SK-N-SH (cell line): ENCODE data around the gene CCDC57. TPM values are rescaled to one million over a fixed set of nuclear protein-coding genes. Genes with fewer than 3 reads are reported as not detected.

Experiments used
- CTCF ChIA-PET: fragments of 300-600, 350-600 bp; formaldehyde crosslinking; extraction: SDS; loops from one replicate; lab custom pipeline; 2021; lab: Yijun Ruan, JAX
- POLR2A ChIA-PET: fragments of 350-600 bp; sonication (Branson Sonifier 250); formaldehyde crosslinking; extraction: SDS; loops from one replicate; lab custom pipeline; 2020; ENCODE audit warnings: antibody characterized with exemption, inconsistent platforms; lab: Yijun Ruan, JAX
- DNase-seq: peaks from one replicate; pipeline ENCODE4 v3.0.0; 2012
- H2AFZ ChIP-seq: fragments of 200-600 bp; sonication (generic); 2 replicates; pipeline ENCODE4 v1.8.1; 2016; ENCODE audit warnings: antibody characterized with exemption, mild to moderate bottlenecking, low read depth
- H3F3A ChIP-seq: fragments of 200-600 bp; sonication (generic); replicated peaks from 2 replicates; pipeline ENCODE3; 2016; ENCODE audit warnings: antibody characterized with exemption, mild to moderate bottlenecking; ENCODE audit not compliant: insufficient read depth
- H3K27ac ChIP-seq, 2 experiments: fragments of 200-500 bp in 1 of 2; fragments of 200-600 bp in 1 of 2; sonication (Bioruptor generic) in 1 of 2; sonication (generic), shearing (Covaris generic) in 1 of 2; 2 replicates each; pipeline versions ENCODE4 v1.5.1 to v1.6.1; 2014 to 2016; ENCODE audit warnings: low read depth in 2 of 2, inconsistent platforms in 1 of 2, low read length in 1 of 2, mild to moderate bottlenecking in 1 of 2, mixed read lengths in 1 of 2
- H3K27me3 ChIP-seq: fragments of 200-600 bp; sonication (generic), shearing (Covaris generic); 2 replicates; pipeline ENCODE4 v1.6.1; 2016; ENCODE audit warnings: mixed run types; ENCODE audit not compliant: insufficient read depth
- H3K36me3 ChIP-seq, 2 experiments: fragments of 200-500 bp in 1 of 2; fragments of 200-600 bp in 1 of 2; sonication (Bioruptor generic) in 1 of 2; sonication (generic) in 1 of 2; replicated peaks in 1 of 2; 2 replicates each; pipeline versions ENCODE3 to v1.5.1; 2014 to 2016; ENCODE audit warnings: low read length in 1 of 2, mild to moderate bottlenecking in 1 of 2; ENCODE audit not compliant: insufficient read depth in 2 of 2, control insufficient read depth in 1 of 2
- H3K4me1 ChIP-seq, 2 experiments: fragments of 200-500 bp in 1 of 2; fragments of 200-600 bp in 1 of 2; sonication (Bioruptor generic) in 1 of 2; sonication (generic), shearing (Covaris generic) in 1 of 2; 2 replicates each; pipeline versions ENCODE4 v1.5.1 to v1.6.1; 2014 to 2016; ENCODE audit warnings: low read depth in 1 of 2, low read length in 1 of 2, mixed run types in 1 of 2; ENCODE audit not compliant: insufficient read depth in 2 of 2, control insufficient read depth in 1 of 2
- H3K4me2 ChIP-seq: fragments of 200-600 bp; sonication (generic), shearing (Covaris generic); 2 replicates; pipeline ENCODE4 v1.6.1; 2017; ENCODE audit warnings: mixed run types
- H3K4me3 ChIP-seq, 2 experiments: fragments of 200-500 bp in 1 of 2; fragments of 200-600 bp in 1 of 2; sonication (Bioruptor generic) in 1 of 2; sonication (generic), shearing (Covaris generic) in 1 of 2; 2 replicates each; pipeline versions ENCODE4 v1.5.1 to v1.8.1; 2014 to 2016; ENCODE audit warnings: low read depth in 2 of 2, inconsistent platforms in 1 of 2, low read length in 1 of 2, mild to moderate bottlenecking in 1 of 2, mixed read lengths in 1 of 2, moderate library complexity in 1 of 2
- H3K79me2 ChIP-seq: fragments of 200-600 bp; sonication (generic); 2 replicates; pipeline ENCODE4 v1.8.1; 2017; ENCODE audit warnings: mild to moderate bottlenecking; ENCODE audit not compliant: insufficient read depth
- H3K9ac ChIP-seq: fragments of 200-600 bp; sonication (generic); 2 replicates; pipeline ENCODE4 v1.6.1; 2017; ENCODE audit warnings: mixed run types
- H3K9me2 ChIP-seq: fragments of 200-600 bp; sonication (generic); 2 replicates; pipeline ENCODE4 v1.6.1; 2017; ENCODE audit warnings: mixed run types
- H3K9me3 ChIP-seq: fragments of 200-600 bp; sonication (generic); 2 replicates; pipeline ENCODE4 v1.6.1; 2017; ENCODE audit warnings: mixed run types, mild to moderate bottlenecking, moderate library complexity
- H4K20me1 ChIP-seq: fragments of 200-600 bp; sonication (generic); 2 replicates; pipeline ENCODE4 v1.6.1; 2017; ENCODE audit warnings: mild to moderate bottlenecking, mixed run types; ENCODE audit not compliant: insufficient read depth
- CTCF ChIP-seq: fragments of 200-600 bp; sonication (generic); IDR thresholded peaks from 2 replicates; pipeline ENCODE4 v1.6.1; 2017; ENCODE audit warnings: antibody characterized with exemption, mild to moderate bottlenecking, moderate library complexity
- EP300 ChIP-seq, 2 experiments: IDR thresholded peaks; 2 replicates each; pipeline versions ENCODE4 v1.4.0 to v1.6.1; 2012; ENCODE audit warnings: borderline replicate concordance in 1 of 2, low read depth in 1 of 2, low read length in 1 of 2
- FOXJ3 ChIP-seq: sonication (generic); formaldehyde crosslinking; IDR thresholded peaks from 2 replicates; pipeline ENCODE4 v1.5.1; 2020; ENCODE audit warnings: mild to moderate bottlenecking, missing genetic modification reagents
- MXI1 ChIP-seq: IDR thresholded peaks from 2 replicates; pipeline ENCODE4 v1.6.1; 2012; ENCODE audit warnings: mild to moderate bottlenecking, low read depth, low read length, improper control_type of control experiment
- NFIC ChIP-seq: IDR thresholded peaks from 2 replicates; pipeline ENCODE4 v1.4.0; 2012; ENCODE audit warnings: borderline replicate concordance
- POLR2AphosphoS5 ChIP-seq: IDR thresholded peaks from 2 replicates; pipeline ENCODE4 v1.6.1; 2012; ENCODE audit warnings: low read depth, low read length
- RAD21 ChIP-seq: IDR thresholded peaks from 2 replicates; pipeline ENCODE4 v1.6.1; 2012; ENCODE audit warnings: mild to moderate bottlenecking, low read length
- RFX5 ChIP-seq: IDR thresholded peaks from 2 replicates; pipeline ENCODE4 v1.6.1; 2012; ENCODE audit warnings: mild to moderate bottlenecking, improper control_type of control experiment, low read length
- SIN3A ChIP-seq: IDR thresholded peaks from 2 replicates; pipeline ENCODE4 v1.6.1; 2012; ENCODE audit warnings: low read depth, mild to moderate bottlenecking, low read length, moderate library complexity, borderline replicate concordance
- TAF1 ChIP-seq: IDR thresholded peaks from 2 replicates; pipeline ENCODE4 v1.6.1; 2012; ENCODE audit warnings: low read depth, mild to moderate bottlenecking, low read length, moderate library complexity, borderline replicate concordance
- YY1 ChIP-seq: IDR thresholded peaks from 2 replicates; pipeline ENCODE4 v1.4.0; 2012; ENCODE audit warnings: low read depth, mild to moderate bottlenecking
- WGBS: methylation state at CpG from one replicate; pipeline ENCODE4 v1.1.6; 2017; ENCODE audit warnings: low lambda C conversion rate; 5-methylcytosine and 5-hydroxymethylcytosine counted together
- polyA plus RNA-seq, 3 experiments: library from polyadenylated mRNA; depleted of rRNA; stranded (reverse); fragments of >200 nt; gene quantifications; 2 replicates each; pipeline ENCODE4 v1.2.3, GENCODE V29; 2012

CCDC57 gene
- polyA plus RNA-seq, 1 of the 3 experiments (the other 2 are of a cell fraction), result 68.6 TPM

- WGBS, result 90% methylated on average over 22 of the region's 22 CpGs
- CTCF ChIA-PET, result interaction anchor here (0.7 to 8.7 kb wide), 19 partner anchors 8 to 1296 kb away, joined by 3 to 174 read pairs (median 6); partner anchors contain the start of genes CENPX, DCXR, FASN and LRRC45
- H2AFZ ChIP-seq, result no peak overlapping the region
- no peaks in the 10 kb centered on the region for H3K4me1 ChIP-seq
- H4K20me1 ChIP-seq, result no peaks in the 10 kb centered on the region
- H3K36me3 ChIP-seq, result peaks cover 5 to 35% of the 10 kb centered on the region in 2 experiments
- no peak overlapping the region for H3K4me2 ChIP-seq
- H3K9me3 ChIP-seq, result no peaks in the 10 kb centered on the region
- H3F3A ChIP-seq, result peaks cover 13% of the 10 kb centered on the region
- no peaks in the 10 kb centered on the region for H3K79me2 ChIP-seq
- H3K9me2 ChIP-seq, result no peaks in the 10 kb centered on the region
- POLR2A ChIA-PET, result interaction anchor here (1.3 kb wide), 1 partner anchor 47 kb away, joined by 3 read pairs; no protein-coding TSS in a partner anchor
- TF ChIP-seq CTCF, result no peak
- no peak for TF ChIP-seq TAF1
- no peak for TF ChIP-seq NFIC
- TF ChIP-seq RFX5, result no peak
- TF ChIP-seq EP300 (IDR thresholded peaks at IDR 0.05; ENCODE audit: borderline replicate concordance in 1 of 2, low read depth in 1 of 2, low read length in 1 of 2), result no peak
- H3K9ac ChIP-seq, result no peak overlapping the region
- no peak overlapping the region for H3K27ac ChIP-seq
- no peak overlapping the region for H3K4me3 ChIP-seq
- no peak for DNase-seq
- no peaks in the 10 kb centered on the region for H3K27me3 ChIP-seq
Measured at GRCh38 chr17:82152556-82153294, 59.9 kb downstream of the CCDC57 start.

- ChIA-PET POLR2A (interaction anchor here (1.0 to 1.3 kb wide), 2 partner anchors 46 to 122 kb away, joined by 3 read pairs; no protein-coding TSS in a partner anchor), CTCF (interaction anchor here (1.0 to 8.7 kb wide), 9 partner anchors 29 to 192 kb away, joined by 3 to 174 read pairs (median 6); partner anchors contain the start of genes DCXR and RAC3)
- Histone ChIP-seq H3K27me3 (no peaks in the 10 kb centered on the region), H3K4me1 (no peaks in the 10 kb centered on the region), H3K27ac (no peak overlapping the region), H2AFZ (no peak overlapping the region), H3K9me3 (no peaks in the 10 kb centered on the region), H3K9ac (no peak overlapping the region), H3F3A (peaks cover 13% of the 10 kb centered on the region), H3K9me2 (no peaks in the 10 kb centered on the region), H3K36me3 (peaks cover 5 to 29% of the 10 kb centered on the region in 2 experiments), H4K20me1 (no peaks in the 10 kb centered on the region), H3K4me2 (no peak overlapping the region), H3K79me2 (no peaks in the 10 kb centered on the region), H3K4me3 (no peak overlapping the region)
- 94% methylated on average over 5 of the region's 5 CpGs for WGBS
- peak; percentile 28 for DNase-seq
- TF ChIP-seq SIN3A, result no peak
- no peak for TF ChIP-seq RAD21
- TF ChIP-seq MXI1, result no peak
- no peak for TF ChIP-seq FOXJ3 (CRISPR knock-in tag)
- TF ChIP-seq TAF1, result no peak
- TF ChIP-seq YY1, result no peak
- no peak for TF ChIP-seq POLR2AphosphoS5
Measured at GRCh38 chr17:82152114-82152513, 60.5 kb downstream of the CCDC57 start.
